ENCODE results near the gene MZT2A.
"Not testable (repeated sequence)": the region's sequence is repeated elsewhere in the genome, so short reads cannot be mapped to it uniquely, and the experiment has no call there.

MZT2A gene, protein sequence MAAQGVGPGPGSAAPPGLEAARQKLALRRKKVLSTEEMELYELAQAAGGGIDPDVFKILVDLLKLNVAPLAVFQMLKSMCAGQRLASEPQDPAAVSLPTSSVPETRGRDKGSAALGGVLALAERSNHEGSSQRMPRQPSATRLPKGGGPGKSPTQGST

DNA sequence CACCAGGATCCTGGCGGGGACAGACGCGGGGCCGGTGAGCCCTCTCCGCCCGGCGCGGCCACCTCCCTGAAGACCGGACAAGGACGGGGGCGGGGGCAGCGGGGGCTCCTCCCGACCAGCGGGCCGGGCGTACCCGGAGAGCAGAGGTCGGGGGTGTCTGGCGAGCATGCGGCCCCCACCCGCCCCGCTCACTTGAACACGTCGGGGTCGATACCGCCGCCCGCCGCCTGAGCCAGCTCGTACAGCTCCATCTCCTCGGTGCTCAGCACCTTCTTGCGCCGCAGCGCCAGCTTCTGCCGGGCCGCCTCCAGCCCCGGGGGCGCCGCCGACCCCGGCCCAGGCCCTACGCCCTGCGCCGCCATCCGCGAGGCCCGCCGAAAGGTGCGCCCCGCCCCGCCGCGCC, at the start of gene MZT2A:
Gene MZT2A, minus strand, starts transcription at position 383 of the 403 bp plus-strand sequence. Its CDS starts 21 bp downstream, at position 362.
- not testable (repeated sequence) for H3K9me3 ChIP-seq (ENCODE audit: severe bottlenecking); DNase-seq (ENCODE audit: low spot score); H3K4me1 ChIP-seq (ENCODE audit: insufficient read depth, poor library complexity, severe bottlenecking); ATAC-seq (ENCODE audit: low read depth); H3K36me3 ChIP-seq (ENCODE audit: low read depth); H3K27me3 ChIP-seq (ENCODE audit: insufficient read depth, poor library complexity, severe bottlenecking)
- Histone ChIP-seq H3K27ac (ENCODE audit: poor library complexity, severe bottlenecking) (peak within 1 kb of the TSS; percentile 59), H3K4me3 (ENCODE audit: severe bottlenecking) (peak within 1 kb of the TSS; percentile 91)

DNA sequence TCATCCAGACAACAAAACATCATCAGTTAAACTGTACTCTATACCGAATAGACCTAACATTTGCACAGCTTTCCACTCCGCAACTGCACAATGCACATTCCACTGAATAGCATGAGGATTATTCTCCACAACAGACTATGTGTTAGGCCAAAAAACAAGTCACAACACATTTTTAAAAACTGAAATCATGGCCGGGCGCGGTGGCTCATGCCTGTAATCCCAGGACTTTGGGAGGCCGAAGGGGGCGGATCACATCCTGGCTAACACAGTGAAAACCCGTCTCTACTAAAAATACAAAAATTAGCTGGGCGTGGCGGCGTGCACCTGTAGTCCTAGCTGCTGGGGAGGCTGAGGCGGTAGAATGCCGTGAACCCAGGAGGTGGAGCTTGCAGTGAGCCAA, 46.7 kb upstream of the MZT2A start:
- H3K27me3 ChIP-seq (ENCODE audit: insufficient read depth, poor library complexity, severe bottlenecking); H3K4me3 ChIP-seq (ENCODE audit: severe bottlenecking); H3K36me3 ChIP-seq (ENCODE audit: low read depth); H3K9me3 ChIP-seq (ENCODE audit: severe bottlenecking); ATAC-seq (ENCODE audit: low read depth); H3K4me1 ChIP-seq (ENCODE audit: insufficient read depth, poor library complexity, severe bottlenecking); H3K27ac ChIP-seq (ENCODE audit: poor library complexity, severe bottlenecking); DNase-seq (ENCODE audit: low spot score): not testable (repeated sequence)

DNA sequence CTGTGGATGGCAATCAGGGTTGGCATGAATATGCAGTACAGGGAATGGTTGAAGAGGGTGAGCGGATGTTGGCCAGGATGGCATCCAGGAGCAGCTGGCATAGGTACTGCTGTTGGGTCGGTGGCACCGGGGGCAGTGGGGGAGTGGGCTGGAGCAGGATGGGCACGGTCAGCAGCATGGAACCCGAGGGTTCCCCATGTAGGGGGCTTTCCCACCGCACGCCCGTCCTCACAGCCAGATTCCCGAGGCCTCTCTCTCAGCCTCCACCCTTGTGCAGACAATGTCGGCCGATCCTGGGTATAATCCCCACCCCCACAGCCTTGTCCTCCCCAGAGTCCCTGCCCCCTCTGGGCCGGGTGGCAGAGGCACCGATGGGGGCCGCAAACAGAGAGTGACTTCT, 44.6 kb upstream of the MZT2A start:
- H3K27ac ChIP-seq (ENCODE audit: poor library complexity, severe bottlenecking); H3K4me1 ChIP-seq (ENCODE audit: insufficient read depth, poor library complexity, severe bottlenecking); H3K27me3 ChIP-seq (ENCODE audit: insufficient read depth, poor library complexity, severe bottlenecking); DNase-seq (ENCODE audit: low spot score); H3K9me3 ChIP-seq (ENCODE audit: severe bottlenecking); H3K4me3 ChIP-seq (ENCODE audit: severe bottlenecking); H3K36me3 ChIP-seq (ENCODE audit: low read depth); ATAC-seq (ENCODE audit: low read depth): not testable (repeated sequence)

DNA sequence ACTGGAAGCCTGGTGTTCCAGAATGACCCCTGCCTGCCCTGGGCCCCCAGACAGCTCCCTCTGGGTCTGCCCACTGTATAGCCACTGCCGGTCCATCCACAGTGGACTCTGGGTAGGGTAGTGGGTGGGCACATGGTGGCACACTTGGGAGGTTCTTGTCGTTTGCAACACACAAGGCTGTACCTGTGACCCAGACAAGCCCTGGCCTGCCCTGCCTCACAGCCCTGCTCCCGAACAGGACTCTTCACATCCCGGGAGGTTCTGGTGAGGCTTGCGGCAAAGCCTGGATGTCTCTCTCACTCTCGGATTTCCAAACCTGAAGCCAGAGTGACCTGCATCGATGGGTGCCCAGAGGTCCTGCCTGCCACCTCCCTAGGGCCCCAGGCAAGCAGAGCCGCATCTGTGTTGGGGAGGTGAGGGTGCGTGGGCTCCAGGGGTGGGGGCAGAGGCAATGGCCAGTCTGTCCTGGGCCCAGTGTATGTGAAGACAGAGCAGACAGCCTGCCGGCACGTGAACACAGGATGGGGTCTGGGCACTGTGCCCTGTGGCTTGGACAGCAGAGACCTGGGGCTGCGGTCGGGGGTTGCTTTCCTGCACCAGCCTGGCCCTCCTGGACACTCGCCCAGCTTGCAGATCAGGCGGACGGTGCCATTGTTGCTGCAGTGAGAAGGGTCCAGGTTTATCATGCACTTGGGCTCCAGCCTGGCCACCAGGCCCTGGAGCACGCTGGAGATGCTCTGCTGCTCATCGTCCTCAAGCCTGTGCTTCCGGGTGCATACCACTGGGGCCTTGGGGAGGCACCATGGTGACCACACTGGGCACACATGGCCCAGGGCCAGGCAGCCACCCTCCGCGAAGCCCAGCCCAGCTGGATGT, 44.0 kb upstream of the MZT2A start:
- not testable (repeated sequence) for H3K36me3 ChIP-seq (ENCODE audit: low read depth); H3K9me3 ChIP-seq (ENCODE audit: severe bottlenecking); H3K4me3 ChIP-seq (ENCODE audit: severe bottlenecking); H3K27ac ChIP-seq (ENCODE audit: poor library complexity, severe bottlenecking); DNase-seq (ENCODE audit: low spot score); H3K4me1 ChIP-seq (ENCODE audit: insufficient read depth, poor library complexity, severe bottlenecking); H3K27me3 ChIP-seq (ENCODE audit: insufficient read depth, poor library complexity, severe bottlenecking)
- peak; percentile 20; the same call in 1 of the 3 replicates for ATAC-seq (ENCODE audit: low read depth)

GRCh38 chr2:131535526-131535925, 43.3 kb upstream of the MZT2A start:
- no peak overlapping the region for H3K4me3 ChIP-seq (ENCODE audit: severe bottlenecking)
- H3K27me3 ChIP-seq (ENCODE audit: insufficient read depth, poor library complexity, severe bottlenecking): no peaks in the 10 kb centered on the region
- TF ChIP-seq, protein P1, sequence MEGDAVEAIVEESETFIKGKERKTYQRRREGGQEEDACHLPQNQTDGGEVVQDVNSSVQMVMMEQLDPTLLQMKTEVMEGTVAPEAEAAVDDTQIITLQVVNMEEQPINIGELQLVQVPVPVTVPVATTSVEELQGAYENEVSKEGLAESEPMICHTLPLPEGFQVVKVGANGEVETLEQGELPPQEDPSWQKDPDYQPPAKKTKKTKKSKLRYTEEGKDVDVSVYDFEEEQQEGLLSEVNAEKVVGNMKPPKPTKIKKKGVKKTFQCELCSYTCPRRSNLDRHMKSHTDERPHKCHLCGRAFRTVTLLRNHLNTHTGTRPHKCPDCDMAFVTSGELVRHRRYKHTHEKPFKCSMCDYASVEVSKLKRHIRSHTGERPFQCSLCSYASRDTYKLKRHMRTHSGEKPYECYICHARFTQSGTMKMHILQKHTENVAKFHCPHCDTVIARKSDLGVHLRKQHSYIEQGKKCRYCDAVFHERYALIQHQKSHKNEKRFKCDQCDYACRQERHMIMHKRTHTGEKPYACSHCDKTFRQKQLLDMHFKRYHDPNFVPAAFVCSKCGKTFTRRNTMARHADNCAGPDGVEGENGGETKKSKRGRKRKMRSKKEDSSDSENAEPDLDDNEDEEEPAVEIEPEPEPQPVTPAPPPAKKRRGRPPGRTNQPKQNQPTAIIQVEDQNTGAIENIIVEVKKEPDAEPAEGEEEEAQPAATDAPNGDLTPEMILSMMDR (IDR thresholded peaks at IDR 0.05; ENCODE audit: poor library complexity, severe bottlenecking): no peak
- H3K27ac ChIP-seq (ENCODE audit: poor library complexity, severe bottlenecking): no peak overlapping the region
- no peaks in the 10 kb centered on the region for H3K36me3 ChIP-seq (ENCODE audit: low read depth)
- no peaks in the 10 kb centered on the region for H3K9me3 ChIP-seq (ENCODE audit: severe bottlenecking)
- H3K4me1 ChIP-seq (ENCODE audit: insufficient read depth, poor library complexity, severe bottlenecking): no peaks in the 10 kb centered on the region
- ATAC-seq (ENCODE audit: low read depth) (no peak), DNase-seq (ENCODE audit: low spot score) (no peak)

DNA sequence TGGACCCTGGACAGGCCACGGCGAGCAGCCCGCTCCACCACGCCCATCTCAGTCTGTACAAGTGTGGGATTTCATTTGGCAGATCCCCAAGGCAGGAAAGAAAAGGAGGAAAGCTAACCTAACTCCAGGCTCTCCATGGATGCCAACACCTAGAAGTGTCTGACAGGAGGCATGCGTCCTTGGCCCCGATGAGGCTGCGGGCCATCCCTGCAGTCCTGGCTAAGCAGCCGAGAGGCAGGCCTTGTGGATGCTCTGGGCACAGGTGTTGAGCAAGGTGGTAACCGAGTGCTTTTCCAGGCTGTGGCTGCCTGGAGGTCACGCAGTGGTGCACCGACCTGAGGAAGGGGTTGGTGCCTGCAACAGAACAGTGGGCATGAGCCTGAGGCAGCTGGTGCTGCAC, 42.8 kb upstream of the MZT2A start:
- not testable (repeated sequence) for H3K36me3 ChIP-seq (ENCODE audit: low read depth); H3K27ac ChIP-seq (ENCODE audit: poor library complexity, severe bottlenecking); H3K9me3 ChIP-seq (ENCODE audit: severe bottlenecking); H3K4me3 ChIP-seq (ENCODE audit: severe bottlenecking); H3K27me3 ChIP-seq (ENCODE audit: insufficient read depth, poor library complexity, severe bottlenecking); DNase-seq (ENCODE audit: low spot score); H3K4me1 ChIP-seq (ENCODE audit: insufficient read depth, poor library complexity, severe bottlenecking); ATAC-seq (ENCODE audit: low read depth)

DNA sequence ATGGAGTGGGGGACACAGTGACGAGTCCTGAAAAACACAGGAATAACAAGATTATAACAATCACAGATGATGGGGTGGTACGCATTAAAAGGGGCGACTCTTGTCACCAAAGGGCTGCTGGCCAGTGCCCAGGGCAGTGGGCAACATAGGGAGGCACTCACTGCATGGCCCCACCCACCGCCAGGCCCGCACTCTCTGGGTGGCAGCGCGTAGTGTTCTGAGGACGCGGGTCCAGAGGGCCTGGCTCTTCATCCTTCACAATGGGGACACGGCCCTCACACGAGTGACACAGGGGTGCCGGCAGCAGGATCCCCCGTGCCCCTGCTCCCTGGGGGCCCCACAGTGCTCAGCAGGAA, 42.1 kb upstream of the MZT2A start:
- H3K4me1 ChIP-seq (ENCODE audit: insufficient read depth, poor library complexity, severe bottlenecking); H3K4me3 ChIP-seq (ENCODE audit: severe bottlenecking); H3K27me3 ChIP-seq (ENCODE audit: insufficient read depth, poor library complexity, severe bottlenecking); H3K27ac ChIP-seq (ENCODE audit: poor library complexity, severe bottlenecking); ATAC-seq (ENCODE audit: low read depth); H3K36me3 ChIP-seq (ENCODE audit: low read depth); DNase-seq (ENCODE audit: low spot score); H3K9me3 ChIP-seq (ENCODE audit: severe bottlenecking): not testable (repeated sequence)

GRCh38 chr2:131533609-131534316, 41.6 kb upstream of the MZT2A start:
- not testable (repeated sequence) for H3K36me3 ChIP-seq (ENCODE audit: low read depth); DNase-seq (ENCODE audit: low spot score); H3K27me3 ChIP-seq (ENCODE audit: insufficient read depth, poor library complexity, severe bottlenecking); H3K9me3 ChIP-seq (ENCODE audit: severe bottlenecking); H3K27ac ChIP-seq (ENCODE audit: poor library complexity, severe bottlenecking); H3K4me1 ChIP-seq (ENCODE audit: insufficient read depth, poor library complexity, severe bottlenecking); H3K4me3 ChIP-seq (ENCODE audit: severe bottlenecking)
- peak; percentile 32; the same call in 1 of the 3 replicates for ATAC-seq (ENCODE audit: low read depth)

GRCh38 chr2:131532723-131533608, 40.8 kb upstream of the MZT2A start:
- ATAC-seq (ENCODE audit: low read depth); H3K4me3 ChIP-seq (ENCODE audit: severe bottlenecking); H3K9me3 ChIP-seq (ENCODE audit: severe bottlenecking); DNase-seq (ENCODE audit: low spot score); H3K4me1 ChIP-seq (ENCODE audit: insufficient read depth, poor library complexity, severe bottlenecking); H3K27ac ChIP-seq (ENCODE audit: poor library complexity, severe bottlenecking); H3K27me3 ChIP-seq (ENCODE audit: insufficient read depth, poor library complexity, severe bottlenecking); H3K36me3 ChIP-seq (ENCODE audit: low read depth): not testable (repeated sequence)

Measured in RWPE2 (cell line).